ENCODE data around the gene IFNLR1. TPM values are rescaled to one million over a fixed set of nuclear protein-coding genes. Genes with fewer than 3 reads are reported as not detected.
A peak's percentile ranks its signal among the peaks of the same experiment; 100 is the strongest.

The IFNLR1 gene
- total RNA-seq, 6 experiments from 2014 or later, result 3.4 to 8.3 (median 4.0) TPM

DNA sequence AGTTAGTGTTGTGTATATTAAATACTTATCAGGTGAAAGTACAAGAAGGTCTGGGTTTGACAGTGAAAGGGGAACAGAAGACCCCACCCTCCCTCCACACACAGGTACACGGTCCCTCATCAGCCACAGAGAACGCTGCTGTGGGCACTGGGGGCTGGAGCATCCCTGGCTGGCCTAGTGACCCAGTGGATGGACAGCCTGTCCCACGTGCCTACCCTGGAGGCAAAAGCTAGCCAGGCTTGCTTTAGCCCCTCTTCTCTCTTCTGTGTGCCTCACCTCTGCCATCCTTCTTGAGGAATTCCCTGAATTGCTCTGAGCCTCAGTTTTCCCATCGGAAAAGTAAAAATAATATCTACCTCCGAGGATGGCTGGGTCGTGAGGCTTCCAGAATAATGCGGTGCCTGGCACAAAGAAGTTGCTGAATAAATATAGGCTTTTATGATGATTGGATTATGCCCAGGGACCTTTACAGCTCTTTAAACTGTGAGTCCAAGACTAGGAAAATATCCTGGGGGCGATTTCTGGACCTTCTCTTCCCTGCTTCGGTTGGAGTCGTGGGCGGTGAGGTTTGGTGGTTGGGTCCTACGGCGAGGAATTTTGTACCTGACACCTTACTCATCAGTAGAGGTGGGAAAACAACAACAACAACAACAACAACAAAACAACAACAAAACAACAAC lies 918 bp downstream of the IFNLR1 start:
- no peaks in the 10 kb centered on the region for H3K36me3 ChIP-seq
- peak overlapping the region; percentile 64 to 82 (median 68) for H3K4me3 ChIP-seq
- DNase-seq (peak in 1 of 3 donors; percentile 21), ATAC-seq (no peak)
- peak overlapping the region in 2 of 3 donors; percentile 95 to 96 for H3K27ac ChIP-seq
- H3K4me1 ChIP-seq, result peaks cover 0 to 68% (median 28%) of the 10 kb centered on the region in 4 donors
- 47% methylated on average over 13 of the region's 13 CpGs for WGBS (ENCODE audit: insufficient coverage, low coverage, low lambda C conversion rate, missing lambda C conversion rate)
- no peaks in the 10 kb centered on the region for H3K9me3 ChIP-seq
- TF ChIP-seq, protein P1, sequence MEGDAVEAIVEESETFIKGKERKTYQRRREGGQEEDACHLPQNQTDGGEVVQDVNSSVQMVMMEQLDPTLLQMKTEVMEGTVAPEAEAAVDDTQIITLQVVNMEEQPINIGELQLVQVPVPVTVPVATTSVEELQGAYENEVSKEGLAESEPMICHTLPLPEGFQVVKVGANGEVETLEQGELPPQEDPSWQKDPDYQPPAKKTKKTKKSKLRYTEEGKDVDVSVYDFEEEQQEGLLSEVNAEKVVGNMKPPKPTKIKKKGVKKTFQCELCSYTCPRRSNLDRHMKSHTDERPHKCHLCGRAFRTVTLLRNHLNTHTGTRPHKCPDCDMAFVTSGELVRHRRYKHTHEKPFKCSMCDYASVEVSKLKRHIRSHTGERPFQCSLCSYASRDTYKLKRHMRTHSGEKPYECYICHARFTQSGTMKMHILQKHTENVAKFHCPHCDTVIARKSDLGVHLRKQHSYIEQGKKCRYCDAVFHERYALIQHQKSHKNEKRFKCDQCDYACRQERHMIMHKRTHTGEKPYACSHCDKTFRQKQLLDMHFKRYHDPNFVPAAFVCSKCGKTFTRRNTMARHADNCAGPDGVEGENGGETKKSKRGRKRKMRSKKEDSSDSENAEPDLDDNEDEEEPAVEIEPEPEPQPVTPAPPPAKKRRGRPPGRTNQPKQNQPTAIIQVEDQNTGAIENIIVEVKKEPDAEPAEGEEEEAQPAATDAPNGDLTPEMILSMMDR (IDR thresholded peaks at IDR 0.05), result no peak
- TF ChIP-seq POLR2A (IDR thresholded peaks at IDR 0.05), result no peak
- H3K27me3 ChIP-seq, result no peaks in the 10 kb centered on the region
- intact Hi-C loops (cut with DNase I), result no loop called here

DNA sequence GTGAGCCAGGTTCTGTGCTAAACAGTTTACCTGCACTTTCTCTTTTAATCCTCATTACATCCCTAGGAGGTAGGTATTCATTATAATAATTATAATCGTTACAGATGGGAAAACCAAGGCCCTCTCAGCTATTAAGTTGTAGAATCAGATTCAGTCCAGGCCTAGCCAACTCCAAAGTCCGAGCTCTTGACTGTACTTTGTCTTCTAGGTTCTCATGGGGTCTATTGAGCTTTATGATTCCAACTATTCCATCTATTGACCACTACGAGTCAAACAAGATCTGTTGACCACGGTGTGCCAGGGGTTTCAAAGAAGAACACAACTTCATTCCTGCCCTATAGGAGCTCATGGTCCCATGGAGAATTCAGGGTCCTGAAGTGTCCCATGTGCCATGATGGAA lies 2.0 kb downstream of the IFNLR1 start:
- no peaks in the 10 kb centered on the region for H3K27me3 ChIP-seq
- H3K9me3 ChIP-seq, result no peaks in the 10 kb centered on the region
- WGBS (ENCODE audit: insufficient coverage, low coverage, low lambda C conversion rate, missing lambda C conversion rate), result 51% methylated on average over 4 of the region's 4 CpGs
- peaks cover 0 to 64% (median 25%) of the 10 kb centered on the region in 4 donors for H3K4me1 ChIP-seq
- DNase-seq (no peak), ATAC-seq (no peak)
- H3K4me3 ChIP-seq, result no peak overlapping the region
- H3K36me3 ChIP-seq, result no peaks in the 10 kb centered on the region
- intact Hi-C loops (cut with DNase I), result no loop called here
- H3K27ac ChIP-seq, result peak overlapping the region in 2 of 3 donors; percentile 95 to 96
- TF ChIP-seq, protein P1 (IDR thresholded peaks at IDR 0.05), result no peak
- TF ChIP-seq POLR2A (IDR thresholded peaks at IDR 0.05), result no peak

DNA sequence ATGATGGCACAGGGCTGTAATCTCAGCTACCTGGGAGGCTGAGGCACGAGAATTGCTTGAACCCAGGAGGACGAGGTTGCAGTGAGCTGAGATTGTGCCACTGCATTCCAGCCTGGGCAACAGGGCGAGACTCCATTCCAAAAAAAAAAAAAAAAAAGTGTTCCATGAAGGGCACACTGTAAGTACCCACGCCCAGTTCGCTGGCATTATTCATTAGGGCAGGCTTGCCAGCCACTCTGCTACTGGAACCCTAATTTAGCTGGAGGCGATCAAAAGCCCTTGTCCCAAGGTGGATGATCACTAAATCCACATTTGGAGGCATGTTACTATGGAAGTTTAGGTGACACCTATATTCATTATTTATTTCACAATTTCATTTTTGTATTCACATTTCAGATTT lies 5.0 kb downstream of the IFNLR1 start:
- no peaks in the 10 kb centered on the region for H3K9me3 ChIP-seq
- WGBS (ENCODE audit: insufficient coverage, low coverage, low lambda C conversion rate, missing lambda C conversion rate), result 68% methylated on average over 3 of the region's 6 CpGs
- no peak for TF ChIP-seq POLR2A (IDR thresholded peaks at IDR 0.05)
- TF ChIP-seq, protein P1 (IDR thresholded peaks at IDR 0.05), result no peak
- no peaks in the 10 kb centered on the region for H3K27me3 ChIP-seq
- ATAC-seq (peak in 1 of 4 donors; percentile 5), DNase-seq (no peak)
- no peak overlapping the region for H3K4me3 ChIP-seq
- intact Hi-C loops (cut with DNase I), result no loop called here
- peaks cover 0 to 59% (median 19%) of the 10 kb centered on the region in 4 donors for H3K4me1 ChIP-seq
- no peaks in the 10 kb centered on the region for H3K36me3 ChIP-seq
- peak overlapping the region in 1 of 3 donors; percentile 37 for H3K27ac ChIP-seq

DNA sequence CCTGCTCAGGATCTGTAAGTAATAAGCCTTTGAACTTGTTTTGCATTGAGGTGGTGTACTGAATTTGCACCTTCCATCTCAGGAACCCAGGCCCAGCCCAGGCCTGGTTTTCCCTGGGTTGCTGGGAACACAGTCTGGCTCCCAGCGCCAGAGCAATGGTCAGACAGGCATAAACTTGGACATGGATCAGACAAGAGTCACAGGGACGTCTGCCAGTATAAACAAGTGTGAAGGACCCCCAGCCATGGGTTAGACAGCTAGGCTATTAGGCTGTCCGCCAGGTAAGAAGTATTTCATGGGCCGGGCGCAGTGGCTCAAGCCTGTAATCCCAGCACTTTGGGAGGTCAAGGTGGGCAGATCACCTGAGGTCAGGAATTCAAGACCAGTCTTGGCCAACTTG lies 5.5 kb downstream of the IFNLR1 start:
- Histone ChIP-seq H3K4me3 (no peak overlapping the region), H3K27me3 (no peaks in the 10 kb centered on the region), H3K4me1 (peaks cover 0 to 59% (median 19%) of the 10 kb centered on the region in 4 donors), H3K9me3 (no peaks in the 10 kb centered on the region), H3K27ac (peak overlapping the region in 1 of 3 donors; percentile 37), H3K36me3 (no peaks in the 10 kb centered on the region)
- TF ChIP-seq POLR2A (IDR thresholded peaks at IDR 0.05), result no peak
- TF ChIP-seq, protein P1 (IDR thresholded peaks at IDR 0.05), result no peak
- peak in 1 of 3 donors; percentile 73 for DNase-seq
- ATAC-seq, result peak; percentile 33 to 79 (median 57)
- intact Hi-C loops (cut with DNase I), result no loop called here
- WGBS (ENCODE audit: insufficient coverage, low coverage, low lambda C conversion rate, missing lambda C conversion rate), result no CpG with 5 or more reads among the region's 5 CpGs
